NCI-H1105 treated with DMSO at 0.1 percent for 48 hours (cell line): ENCODE data around the gene FARP1.

Experiments
- DNase-seq: peaks from one replicate; lab custom pipeline; 2025; lab: John Stamatoyannopoulos, UW

FARP1 gene

DNA sequence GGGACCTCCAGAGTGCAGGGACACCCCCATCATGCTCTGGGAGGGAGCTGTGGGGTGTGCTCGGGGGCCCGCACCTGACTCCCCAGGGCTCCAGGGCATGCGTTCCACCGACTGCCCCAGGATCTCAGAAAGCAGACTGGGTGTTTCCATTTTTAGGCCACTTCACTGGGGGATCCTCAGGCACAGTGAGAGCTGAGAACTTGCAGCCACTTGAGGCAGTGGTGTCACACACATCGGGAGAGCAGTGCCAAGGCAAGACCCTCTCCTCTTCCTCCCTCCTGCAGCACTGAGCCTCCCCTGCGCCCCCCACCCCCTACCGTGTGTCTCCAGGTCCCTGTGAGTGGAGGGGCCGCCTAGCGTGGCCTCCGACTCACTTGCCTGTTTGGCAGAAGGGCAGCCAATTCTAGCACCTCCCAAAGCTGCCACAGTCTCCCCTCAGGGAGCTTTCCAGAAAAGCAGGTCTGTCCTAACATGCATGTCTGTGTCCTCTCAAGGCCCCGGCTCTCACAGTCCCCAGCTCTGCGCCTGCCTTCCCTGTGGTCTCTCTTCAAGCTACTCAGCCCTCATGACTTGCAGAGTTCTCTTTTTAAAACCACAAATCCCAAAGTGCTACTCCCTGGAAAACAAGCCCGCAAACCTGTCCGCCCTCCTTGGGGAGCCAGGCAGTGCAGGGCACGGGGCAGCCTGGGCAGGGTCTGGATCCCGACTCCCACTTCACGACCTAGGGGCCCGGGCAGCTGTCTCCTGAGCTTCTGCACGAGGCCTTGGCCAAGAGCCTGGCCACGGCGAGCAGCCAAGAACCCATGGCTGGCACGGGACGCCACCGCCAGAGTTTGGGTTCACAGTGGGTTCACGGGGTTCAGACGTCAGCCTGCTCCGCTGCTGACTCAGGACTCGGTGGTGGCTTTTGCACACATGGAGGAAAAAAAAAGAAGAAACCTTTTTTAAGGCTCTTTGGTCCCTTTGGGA, 339.9 kb downstream of the FARP1 start:
- DNase-seq: no peak

DNA sequence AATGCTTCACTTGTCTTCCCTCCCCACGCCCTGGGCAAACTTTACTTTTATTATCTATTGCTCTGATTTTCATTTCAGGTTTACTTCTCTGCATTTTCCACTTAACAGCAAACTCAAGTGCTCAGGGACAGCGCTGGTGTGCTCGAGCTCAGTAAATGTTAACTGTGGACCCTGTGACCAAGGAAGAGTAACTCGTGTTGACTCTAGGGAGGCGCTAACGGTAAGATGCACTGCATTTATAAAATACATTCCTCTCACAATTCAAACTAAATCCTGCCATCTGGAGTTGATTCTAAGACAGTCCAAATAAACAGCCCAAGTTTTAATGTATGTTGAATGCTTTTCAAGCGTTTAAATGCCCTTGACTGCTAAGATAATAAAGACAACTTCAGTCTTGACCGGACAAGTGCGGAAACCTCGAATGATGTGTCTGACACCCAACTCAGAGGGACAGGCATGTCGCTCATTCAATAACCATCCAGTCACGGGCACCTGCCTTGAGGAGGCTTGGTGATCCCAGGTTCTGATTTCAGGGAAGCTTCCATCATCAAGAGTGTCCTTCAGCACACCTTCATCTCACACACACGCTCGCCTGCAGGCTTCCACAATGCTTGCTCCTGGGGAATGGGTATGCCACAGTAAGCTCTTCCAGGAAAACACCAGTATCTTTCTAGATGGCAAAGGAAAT, 340.9 kb downstream of the FARP1 start:
- no peak for DNase-seq

DNA sequence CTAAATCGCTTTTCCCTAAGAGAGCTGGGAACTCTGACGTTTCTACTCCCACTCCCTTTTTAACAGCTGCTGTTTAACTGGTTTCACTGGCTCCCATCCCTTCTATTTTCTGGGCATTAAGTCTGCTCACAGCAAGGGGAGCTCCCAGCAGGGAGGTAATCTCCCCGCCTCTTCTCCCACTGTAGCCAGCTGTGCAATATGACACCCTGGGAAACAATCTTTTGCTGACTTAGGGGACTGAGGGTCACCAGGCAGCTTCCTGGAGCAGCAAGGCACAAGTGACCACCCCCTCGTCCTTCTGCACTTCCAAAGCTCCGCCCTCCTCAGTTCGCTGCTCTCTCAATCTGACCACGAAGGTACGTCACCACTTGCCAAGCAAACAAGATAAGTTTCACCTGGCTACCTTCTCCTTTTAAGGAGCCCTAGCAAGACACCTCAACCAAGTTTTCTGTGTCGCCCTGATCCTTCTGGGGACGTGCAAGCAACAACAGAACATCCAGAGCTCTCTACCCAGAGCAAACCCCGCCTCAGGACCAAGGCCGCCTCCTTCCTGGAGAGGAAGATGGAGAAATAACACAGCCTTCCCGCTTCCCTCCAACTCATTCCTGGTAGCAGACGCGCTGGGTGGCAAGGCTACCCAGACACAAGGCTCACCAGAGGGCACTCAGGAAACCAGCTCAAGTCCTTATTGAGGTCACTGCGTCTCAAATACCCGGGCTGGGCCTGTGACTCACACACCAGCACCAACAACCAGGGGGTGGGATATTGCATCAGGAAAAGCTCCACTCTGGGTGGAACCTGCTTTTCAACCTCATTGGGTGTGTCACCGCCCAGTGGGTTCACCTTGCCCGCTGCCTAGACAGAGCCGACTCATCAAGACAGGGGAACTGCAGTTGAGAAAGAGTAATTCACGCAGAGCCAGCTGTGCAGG, 341.7 kb downstream of the FARP1 start:
- DNase-seq: peak; percentile 42

DNA sequence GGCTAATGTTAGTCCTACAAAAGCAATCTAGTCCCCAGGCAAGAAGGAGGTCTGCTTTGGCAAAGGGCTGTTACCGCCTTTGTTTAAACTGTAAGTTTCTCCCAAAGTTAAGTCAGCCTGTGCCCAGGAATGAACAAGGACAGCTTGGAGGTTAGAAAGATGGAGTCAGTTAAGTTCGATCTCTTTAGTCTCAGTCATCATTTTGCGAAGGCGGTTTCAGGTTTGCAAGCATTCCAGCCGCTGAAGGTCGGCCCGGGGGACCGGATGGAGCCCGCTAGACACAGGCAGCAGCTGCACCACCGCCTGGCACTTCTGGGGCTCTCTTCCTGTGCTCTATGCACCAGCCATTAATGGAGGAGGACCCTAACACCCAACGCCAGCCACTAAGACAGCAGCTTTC, 342.7 kb downstream of the FARP1 start:
- no peak for DNase-seq

DNA sequence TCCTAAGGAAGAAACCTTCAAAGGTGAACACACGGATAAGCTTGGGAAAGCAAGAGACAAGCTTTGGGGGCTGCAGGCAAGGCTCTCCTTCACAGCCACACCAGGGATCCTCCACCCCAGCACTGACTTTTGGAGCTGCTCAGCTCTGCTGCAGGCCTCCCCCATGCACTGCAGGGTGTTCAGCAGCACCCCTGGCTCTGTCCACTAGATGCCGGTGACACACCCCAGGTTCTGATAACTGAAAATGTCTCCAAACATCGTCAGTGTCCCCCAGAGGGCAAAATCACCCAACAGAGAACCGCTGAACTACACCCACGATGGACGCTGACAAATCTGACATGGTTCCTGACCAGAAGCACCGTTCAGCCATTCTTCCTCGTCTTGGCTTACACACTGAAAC, 343.5 kb downstream of the FARP1 start:
- no peak for DNase-seq

DNA sequence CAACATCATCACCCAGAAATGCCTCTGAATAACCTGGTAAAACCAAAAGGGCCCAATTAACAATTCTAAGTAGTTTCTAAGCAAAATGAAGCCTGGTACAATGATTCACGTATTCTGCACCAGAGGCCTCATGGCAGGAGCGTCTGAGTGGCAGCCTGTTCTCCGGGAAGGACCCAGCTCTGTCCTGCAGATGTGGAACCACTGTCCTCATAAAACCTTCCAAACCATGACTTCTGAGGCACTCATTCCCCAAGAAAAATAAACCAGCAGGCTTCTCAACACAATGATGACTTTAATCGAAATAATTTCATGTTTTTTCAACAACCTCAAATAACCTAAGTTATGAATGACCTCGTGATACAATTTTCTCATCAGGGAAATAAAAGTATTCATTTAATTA, 344.1 kb downstream of the FARP1 start:
- no peak for DNase-seq

DNA sequence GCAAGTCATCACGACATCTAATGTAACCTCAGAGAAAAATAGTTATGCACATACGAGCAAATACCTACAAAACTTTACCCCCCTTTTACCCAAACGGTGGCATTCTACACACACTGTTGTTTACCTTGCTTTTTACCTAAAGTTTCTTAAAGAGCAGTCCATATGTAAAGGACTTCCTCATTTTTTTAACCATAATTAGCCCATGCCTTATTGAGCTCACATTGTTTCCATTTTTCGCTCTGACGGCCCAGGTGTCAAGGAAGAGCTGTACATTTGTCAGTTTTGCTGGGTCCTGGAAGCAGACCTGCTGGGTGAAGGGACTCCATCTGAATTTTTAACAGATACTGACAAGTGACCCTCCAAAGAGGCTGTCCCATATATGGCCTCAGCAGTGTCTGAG, 344.6 kb downstream of the FARP1 start:
- DNase-seq: no peak

DNA sequence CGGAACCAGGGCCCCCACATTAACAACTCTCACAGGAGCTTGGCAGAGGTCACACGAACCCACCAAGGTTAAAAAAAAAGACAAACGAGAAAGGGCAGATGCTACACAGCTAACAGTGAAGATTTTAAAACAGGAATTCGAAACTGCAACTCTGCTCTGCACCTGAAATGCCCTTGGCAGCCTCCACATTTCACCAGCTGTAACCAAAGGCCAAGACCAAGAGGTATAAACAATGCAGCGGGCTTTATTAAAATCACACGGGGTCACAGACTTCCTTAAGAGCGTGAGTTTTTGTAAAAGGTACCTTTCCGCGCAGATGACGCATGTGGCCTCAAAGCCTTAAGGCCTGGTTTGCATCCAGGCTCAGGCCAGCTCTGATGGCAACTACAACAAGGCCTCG, 345.8 kb downstream of the FARP1 start:
- DNase-seq: no peak

DNA sequence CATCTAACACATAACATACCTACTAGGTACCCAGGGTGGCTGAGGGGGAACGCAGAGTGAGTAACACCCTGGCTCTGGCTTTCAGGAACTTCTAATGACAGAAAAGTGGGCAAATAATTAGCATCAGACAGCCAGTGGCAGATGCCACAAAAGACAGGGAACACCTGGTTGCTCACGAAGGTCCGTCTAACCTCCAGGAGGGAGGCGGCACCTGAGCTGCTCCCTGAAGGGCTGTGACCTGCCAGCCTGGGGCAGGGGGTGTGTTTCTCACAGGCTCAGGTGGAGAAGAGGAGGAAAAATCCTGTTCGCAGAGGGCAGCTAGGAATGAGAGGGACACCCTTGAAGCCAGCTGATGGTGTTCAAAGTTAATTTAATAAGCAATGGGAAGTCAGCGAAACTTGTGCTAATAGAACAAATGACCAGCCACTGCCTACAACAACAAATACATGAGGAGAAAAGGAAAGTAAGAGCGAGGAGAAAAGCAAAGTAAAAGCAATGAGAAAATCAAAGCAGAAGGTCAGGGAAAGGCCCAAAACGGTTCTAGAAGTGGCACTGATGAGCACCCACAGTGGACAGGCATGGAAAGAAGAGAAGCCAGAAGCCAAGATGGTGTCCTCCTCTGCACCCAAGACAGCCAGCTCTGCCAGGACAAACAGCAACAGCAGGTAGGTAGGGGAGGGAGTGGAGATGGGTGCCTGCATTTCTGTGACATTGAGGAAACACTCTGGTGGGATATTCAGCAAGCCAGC, 346.7 kb downstream of the FARP1 start:
- no peak for DNase-seq

DNA sequence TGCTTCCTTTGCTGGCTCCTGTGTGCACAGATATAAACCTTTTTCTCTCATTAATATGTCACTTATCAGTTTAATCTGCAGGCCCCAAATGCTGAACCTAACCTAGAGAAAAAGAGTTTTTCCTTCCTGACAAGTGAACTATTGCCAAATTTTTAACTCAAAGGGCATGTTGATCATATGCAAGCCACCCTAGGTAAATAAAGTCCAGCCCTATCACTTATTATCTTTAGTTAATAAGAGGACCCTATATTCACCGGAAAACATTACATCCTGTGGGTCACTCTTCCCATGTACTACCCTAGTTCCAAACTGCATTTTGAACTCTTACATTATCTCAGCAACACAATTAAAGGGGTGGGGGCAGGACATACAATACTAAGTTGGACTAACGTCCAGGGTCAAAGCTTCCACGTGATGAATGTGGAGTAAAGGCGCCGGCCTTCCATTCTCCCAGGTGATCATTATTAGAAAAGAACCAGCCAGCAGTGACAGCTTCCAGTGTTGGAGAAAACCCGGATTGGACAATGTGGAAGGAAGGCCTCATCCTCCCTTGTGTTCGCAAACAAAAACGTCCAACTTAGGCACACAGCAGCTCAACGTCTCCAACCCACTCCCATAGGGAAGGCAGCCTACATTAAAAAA, 347.4 kb downstream of the FARP1 start:
- no peak for DNase-seq

DNA sequence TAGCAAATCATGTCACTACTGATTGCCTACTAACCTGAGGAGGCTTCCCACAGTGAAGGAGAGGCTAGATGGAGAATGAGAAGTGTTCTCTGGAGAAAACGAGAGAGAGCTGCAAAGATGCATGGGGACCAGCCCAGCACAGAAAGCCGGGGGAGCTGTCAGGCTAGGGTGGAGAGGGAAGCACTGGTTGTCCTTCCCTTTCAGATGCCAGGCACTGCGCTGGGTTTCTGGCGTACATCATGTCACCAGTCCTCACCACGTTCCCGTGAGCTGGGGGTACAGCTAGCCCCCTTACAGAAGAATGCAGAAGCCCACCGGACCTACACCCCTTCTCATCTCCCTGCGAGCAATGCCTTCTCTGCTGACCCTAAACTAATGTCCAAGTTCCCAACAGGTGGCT, 348.0 kb downstream of the FARP1 start:
- DNase-seq: no peak

DNA sequence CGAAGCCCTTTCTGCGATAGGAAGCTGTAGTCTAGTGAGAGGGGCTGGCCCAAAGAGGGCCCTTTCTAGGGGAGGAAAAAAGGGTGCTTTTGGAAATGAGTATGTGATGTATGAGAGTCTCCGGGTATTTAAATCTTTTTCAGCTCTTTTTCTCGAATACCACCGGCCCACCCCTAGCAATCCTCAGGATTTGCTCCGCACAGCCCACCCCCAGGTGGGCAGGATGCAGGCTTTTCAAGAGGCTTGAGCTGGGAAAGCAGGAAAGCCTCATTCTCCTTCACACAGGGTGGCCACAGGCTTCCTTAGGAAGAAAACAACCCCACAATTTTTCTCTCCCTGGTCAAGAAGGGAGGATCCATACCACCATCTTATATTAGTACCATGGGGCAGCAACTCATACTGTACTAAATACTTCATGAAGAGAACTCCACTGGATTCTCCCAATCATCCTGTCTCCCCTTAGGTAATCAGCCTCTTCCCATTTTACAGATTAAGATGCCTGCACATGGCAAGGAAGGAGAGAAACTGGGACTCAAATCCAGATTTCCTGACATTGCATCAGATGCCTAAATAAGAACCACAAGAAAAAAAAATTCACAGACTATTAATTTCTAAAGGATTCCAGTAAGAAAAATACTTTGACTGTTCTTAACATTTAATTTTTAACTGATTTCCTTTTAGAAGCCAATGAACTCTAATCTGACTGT, 349.6 kb downstream of the FARP1 start:
- DNase-seq: no peak

DNA sequence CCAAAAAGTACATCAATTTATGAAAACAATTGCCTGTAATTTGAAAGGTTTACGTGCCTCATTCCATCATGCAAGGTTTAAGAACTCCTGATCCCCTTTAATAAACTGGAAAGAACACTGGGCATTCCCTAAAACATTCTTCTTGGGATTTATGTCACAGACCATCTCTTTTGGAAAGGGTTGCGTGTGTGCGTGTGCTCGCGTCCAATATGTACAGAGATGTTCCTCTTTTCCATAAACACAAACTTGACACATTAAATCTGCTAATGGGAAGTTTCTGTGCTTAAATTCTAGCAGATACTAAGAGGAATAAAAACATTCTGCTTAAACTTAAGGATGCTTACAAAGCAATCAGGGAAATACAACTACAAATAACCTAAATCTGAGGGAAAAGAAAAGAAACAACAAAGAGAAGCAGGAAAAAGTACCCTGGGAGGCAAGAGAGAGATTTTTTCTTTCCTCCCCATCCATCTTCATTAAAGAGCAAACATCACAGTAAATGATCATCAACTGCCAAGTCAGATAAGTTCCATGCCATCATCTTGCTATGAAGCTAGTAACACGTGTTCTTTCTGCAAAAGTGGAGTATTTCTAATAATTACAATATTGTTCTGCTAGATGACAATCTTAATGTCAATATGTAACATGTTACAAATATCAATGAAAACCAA, 350.3 kb downstream of the FARP1 start:
- DNase-seq: no peak

DNA sequence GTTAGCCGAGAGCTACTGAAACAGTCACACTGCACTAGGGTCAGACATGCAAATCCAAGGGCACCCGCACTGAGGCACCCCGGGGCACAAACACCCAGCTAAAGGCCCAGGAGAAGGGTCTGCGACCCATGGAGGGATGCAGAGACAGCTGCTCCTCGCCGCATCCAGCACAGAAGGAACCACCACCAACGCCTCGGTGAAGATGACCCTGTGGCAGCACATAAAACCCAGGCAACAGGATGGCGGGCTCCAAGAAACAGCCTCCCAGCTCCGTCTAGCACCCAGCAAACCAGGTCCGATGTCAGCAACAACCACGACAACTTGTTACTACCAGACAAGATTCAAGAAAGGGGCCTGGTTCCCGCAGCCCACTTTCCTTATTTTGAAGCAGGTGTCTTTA, 351.9 kb downstream of the FARP1 start:
- DNase-seq: no peak

DNA sequence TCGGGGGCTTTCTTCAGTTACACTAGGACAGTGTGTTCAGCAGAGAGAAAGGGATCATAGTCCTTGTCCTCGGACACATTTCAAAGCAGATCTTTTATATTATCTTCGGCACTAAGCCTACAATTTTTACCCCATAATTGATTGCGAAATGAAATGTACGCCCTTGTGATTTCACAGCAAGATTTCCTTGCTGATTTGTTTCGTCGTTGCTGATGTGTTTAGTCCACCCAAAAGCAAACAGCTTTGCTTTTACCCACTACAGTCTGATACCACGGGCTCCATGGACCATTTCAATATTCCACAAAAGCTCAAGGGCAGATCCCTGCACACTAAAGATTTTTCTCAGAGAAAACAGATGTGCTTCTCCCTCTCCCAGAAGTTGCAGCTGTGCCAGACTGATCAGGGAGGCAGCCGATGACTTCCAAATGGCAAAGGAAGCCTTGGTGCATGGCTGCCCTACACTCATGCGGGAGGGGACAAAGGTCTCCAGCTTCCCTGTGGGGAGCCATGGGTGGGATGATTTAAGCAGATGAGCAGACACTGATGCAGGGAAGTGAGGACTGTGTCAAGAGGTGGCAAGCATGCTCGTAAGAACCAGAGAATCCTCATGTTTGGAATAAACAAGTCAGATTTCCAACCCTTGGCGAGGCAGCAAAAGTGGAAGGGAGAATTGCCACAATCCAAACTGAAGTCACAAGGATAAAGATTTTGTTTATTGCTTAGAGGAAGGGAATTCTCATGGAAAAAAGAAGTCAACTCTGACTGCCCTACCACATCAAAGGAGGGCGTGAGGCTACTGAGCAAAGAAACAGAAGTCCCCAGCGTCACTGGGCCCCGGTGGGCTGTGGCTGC, 353.0 kb downstream of the FARP1 start:
- DNase-seq: no peak

DNA sequence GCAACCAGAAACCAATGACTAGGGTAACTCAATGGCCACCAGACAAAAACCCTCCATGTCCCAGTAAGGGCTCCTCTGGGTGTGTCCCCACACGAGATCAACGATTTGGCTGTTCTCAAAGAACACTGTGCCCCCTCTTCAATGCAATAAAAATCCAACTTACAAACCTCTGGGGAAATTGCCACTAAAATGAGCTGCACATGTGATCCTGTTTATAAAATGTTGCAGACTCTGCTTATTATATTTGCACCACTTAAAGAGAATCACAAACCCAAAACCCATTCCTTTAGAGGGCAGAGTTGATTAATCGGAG, 353.5 kb downstream of the FARP1 start:
- no peak for DNase-seq

DNA sequence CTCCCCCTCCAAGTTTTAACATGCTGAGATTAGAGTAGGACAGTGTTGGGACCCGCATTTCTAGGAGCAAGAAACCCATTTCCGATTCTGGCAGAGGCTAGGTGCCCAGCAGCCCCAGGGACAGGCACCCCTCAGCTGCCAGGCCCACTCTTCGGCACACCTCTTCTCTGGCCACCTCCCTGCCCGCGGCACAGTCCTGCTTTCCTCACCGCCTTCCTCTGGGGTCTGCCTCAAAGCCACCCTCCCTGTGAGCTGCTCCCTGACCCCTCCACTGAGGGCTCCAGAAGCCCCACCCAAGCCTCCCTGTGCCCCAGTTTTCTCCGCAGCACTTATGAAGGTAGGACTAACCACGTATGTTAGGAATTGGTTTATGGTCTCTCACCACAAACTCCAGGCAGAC, 354.1 kb downstream of the FARP1 start:
- no peak for DNase-seq

DNA sequence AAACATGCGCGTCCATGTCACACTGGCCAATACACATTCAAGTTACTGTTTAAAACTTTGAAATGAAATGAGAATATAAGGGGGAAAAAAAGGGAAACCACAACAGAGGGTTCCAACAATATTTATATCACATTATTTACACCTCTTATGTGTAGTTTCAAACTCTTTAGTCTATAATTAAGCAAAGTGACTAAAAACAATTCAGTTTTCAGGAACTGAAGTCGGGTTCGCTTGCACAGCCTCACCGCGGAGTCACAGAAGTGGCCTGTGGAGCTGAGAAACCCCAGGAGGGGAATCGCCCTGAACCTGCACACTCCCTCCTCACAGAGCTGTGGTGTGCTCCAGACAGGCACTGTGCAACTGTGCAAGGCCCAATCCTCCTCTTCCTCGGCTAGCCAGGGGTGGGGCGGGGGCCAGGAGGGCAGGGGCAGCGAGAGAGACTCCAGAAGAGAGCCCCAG, 358.1 kb downstream of the FARP1 start:
- DNase-seq: no peak
